ENCODE measurements around the gene SRCIN1.
"Not testable (repeated sequence)": the region's sequence is repeated elsewhere in the genome, so short reads cannot be mapped to it uniquely, and the experiment has no call there.

SRCIN1 gene

DNA sequence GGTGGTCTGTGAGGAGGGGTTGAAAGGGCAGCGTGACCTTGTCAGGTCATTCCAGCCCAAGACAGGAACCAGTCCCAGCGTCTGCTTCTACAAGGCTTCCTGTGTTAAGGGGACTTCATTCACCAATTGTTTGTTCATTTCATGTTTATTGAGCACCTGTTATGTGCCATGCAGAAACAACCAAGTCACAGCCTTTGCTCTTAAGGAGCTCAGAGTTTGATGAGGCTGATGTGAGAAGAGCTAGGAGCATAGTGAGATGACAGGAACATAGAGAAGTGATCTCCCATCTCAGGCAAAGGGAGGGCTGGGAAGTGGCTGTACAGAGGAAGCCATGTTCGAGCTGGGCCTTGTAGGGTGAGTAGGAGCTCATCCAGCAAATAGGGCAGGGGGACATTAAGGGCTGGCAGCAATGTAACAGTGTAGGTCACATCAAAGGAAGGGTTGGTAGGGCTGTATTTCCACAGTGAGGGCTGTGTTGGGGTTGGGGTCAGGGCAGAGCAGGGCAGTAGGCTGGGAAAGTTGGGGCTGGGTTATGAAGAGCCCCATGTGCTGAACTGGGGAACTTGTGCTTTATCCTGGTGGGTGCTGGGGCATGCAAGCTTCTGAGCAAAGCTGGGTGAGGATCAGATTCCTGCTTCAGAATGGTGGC is 97.7 kb downstream of the SRCIN1 start:
- TF ChIP-seq, protein P1, sequence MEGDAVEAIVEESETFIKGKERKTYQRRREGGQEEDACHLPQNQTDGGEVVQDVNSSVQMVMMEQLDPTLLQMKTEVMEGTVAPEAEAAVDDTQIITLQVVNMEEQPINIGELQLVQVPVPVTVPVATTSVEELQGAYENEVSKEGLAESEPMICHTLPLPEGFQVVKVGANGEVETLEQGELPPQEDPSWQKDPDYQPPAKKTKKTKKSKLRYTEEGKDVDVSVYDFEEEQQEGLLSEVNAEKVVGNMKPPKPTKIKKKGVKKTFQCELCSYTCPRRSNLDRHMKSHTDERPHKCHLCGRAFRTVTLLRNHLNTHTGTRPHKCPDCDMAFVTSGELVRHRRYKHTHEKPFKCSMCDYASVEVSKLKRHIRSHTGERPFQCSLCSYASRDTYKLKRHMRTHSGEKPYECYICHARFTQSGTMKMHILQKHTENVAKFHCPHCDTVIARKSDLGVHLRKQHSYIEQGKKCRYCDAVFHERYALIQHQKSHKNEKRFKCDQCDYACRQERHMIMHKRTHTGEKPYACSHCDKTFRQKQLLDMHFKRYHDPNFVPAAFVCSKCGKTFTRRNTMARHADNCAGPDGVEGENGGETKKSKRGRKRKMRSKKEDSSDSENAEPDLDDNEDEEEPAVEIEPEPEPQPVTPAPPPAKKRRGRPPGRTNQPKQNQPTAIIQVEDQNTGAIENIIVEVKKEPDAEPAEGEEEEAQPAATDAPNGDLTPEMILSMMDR (conservative IDR thresholded peaks at IDR 0.05; ENCODE audit: low read depth, low read length), result no peak
- no peak for DNase-seq (ENCODE audit: low read depth)

DNA sequence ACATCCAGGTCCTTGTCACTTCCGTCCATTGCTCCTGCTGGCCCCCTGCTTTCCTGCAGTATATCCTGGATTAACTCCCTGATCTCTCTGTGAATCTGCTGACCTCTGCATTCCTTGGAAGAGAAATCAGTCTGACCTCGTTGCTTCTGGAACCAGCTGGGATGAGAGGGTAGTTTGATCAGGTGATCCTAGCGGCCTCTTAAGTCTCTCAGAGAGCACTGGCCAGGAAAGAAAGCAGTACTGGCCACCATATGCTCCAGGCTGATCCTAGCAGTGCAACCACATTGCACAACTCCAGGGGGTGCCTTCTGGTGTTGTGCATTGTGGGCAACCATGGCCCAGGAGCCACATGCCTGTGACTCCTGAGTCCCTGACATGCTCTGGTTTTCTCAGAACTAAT is 98.3 kb downstream of the SRCIN1 start:
- no peak overlapping the region for H3K4me3 ChIP-seq (ENCODE audit: low read depth, low read length)
- peak; percentile 18 for DNase-seq (ENCODE audit: low read depth)
- TF ChIP-seq, protein P1 (conservative IDR thresholded peaks at IDR 0.05; ENCODE audit: low read depth, low read length), result no peak

More for the DNA sequence above, 97.7 kb downstream of the SRCIN1 start:
- no peak overlapping the region for H3K4me3 ChIP-seq (ENCODE audit: low read depth, low read length)

DNA sequence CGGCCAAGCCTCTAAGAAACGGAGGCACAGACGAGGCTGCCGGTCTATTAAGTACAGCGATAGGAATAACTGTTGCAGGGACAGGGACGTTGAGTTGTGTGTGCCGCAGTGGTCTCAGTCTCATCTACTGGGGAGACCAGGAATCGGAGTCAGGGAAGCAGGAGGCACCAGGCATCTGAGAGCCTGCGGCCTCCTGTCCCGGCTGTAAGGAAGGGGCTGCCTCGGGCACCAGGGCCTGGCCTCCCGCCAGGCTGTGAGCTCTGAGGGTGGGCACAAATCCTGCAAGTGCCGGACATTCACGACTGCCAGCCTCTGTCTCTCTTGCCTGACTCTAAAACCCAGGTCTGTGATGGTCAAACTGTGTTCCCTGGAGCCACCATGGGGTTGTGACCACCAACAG is 101.5 kb downstream of the SRCIN1 start:
- TF ChIP-seq, protein P1 (conservative IDR thresholded peaks at IDR 0.05; ENCODE audit: low read depth, low read length), result no peak
- DNase-seq (ENCODE audit: low read depth), result no peak
- H3K4me3 ChIP-seq (ENCODE audit: low read depth, low read length), result no peak overlapping the region

- DNase-seq (ENCODE audit: low read depth), result peak; percentile 13
- H3K4me3 ChIP-seq (ENCODE audit: low read depth, low read length), result not testable (repeated sequence)
Observed at GRCh38 chr17:38503286-38503913, 102.4 kb downstream of the SRCIN1 start.

DNA sequence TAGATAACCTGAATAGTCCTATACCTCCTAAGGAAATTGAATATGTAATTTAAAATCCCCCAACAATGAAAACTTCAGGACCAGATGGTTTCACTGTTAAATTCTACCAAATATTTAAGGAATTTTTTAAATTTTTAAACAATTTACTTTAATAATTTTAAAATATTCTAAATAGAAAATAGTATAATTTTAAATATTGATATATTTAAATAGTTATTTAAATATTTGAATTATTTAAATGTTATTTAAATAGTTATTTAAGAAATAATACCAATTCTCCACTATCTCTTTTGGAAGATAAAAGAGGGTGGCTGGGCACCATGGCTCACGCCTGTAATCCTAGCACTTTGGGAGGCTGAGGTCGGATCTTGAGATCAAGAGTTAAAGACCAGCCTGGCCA is 104.0 kb downstream of the SRCIN1 start:
- not testable (repeated sequence) for H3K4me3 ChIP-seq (ENCODE audit: low read depth, low read length); DNase-seq (ENCODE audit: low read depth)

DNA sequence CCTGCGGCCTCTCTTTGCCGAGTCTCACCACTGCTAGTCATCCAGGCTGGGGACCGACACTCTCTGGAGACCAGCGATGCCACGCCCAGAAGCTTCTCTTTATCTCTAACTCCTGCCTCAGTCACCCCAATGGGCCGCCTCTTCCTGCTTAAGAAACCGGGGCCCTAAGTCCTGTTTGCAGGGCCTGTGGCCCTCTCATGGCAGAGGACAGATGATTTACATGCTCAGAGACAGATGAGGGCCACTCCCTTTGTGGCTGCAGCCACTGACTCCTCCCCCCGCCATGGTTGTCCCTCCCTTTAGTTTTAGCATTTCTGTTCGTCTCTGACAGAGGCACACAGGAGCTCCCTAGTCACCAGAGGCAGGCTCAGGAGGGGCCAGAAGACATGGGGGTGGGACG is 106.5 kb downstream of the SRCIN1 start:
- H3K4me3 ChIP-seq (ENCODE audit: low read depth, low read length); DNase-seq (ENCODE audit: low read depth): not testable (repeated sequence)

- DNase-seq (ENCODE audit: low read depth), result no peak
- TF ChIP-seq, protein P1 (conservative IDR thresholded peaks at IDR 0.05; ENCODE audit: low read depth, low read length), result no peak
- H3K4me3 ChIP-seq (ENCODE audit: low read depth, low read length), result no peak overlapping the region
Observed at GRCh38 chr17:38498353-38498752, 107.4 kb downstream of the SRCIN1 start.

- DNase-seq (ENCODE audit: low read depth); H3K4me3 ChIP-seq (ENCODE audit: low read depth, low read length): not testable (repeated sequence)
Observed at GRCh38 chr17:38497656-38498055, 108.1 kb downstream of the SRCIN1 start.

GRCh38 chr17:38494152-38494551 is 111.6 kb downstream of the SRCIN1 start:
- DNase-seq (ENCODE audit: low read depth); H3K4me3 ChIP-seq (ENCODE audit: low read depth, low read length): not testable (repeated sequence)

Measured in choroid plexus epithelial cell (primary cell).